GM19397 (cell line): ENCODE data around the gene CELA2B.
A peak's percentile ranks its signal among the peaks of the same experiment; 100 is the strongest.

Experiments
- ATAC-seq: cut with Tn5 transposase; IDR thresholded peaks from one replicate; pipeline ENCODE4 v1.9.1; 2021; ENCODE audit warnings: mild to moderate bottlenecking, moderate library complexity; ENCODE audit not compliant: unreplicated experiment

CELA2B gene

GRCh38 chr1:15524021-15524282, 48.0 kb downstream of the CELA2B start, which contains the start of gene CASP9:
Gene CASP9 (minus strand): TSS chr1:15524215. CDS start chr1:15524200, 15 bp downstream.
- no peak for ATAC-seq

DNA sequence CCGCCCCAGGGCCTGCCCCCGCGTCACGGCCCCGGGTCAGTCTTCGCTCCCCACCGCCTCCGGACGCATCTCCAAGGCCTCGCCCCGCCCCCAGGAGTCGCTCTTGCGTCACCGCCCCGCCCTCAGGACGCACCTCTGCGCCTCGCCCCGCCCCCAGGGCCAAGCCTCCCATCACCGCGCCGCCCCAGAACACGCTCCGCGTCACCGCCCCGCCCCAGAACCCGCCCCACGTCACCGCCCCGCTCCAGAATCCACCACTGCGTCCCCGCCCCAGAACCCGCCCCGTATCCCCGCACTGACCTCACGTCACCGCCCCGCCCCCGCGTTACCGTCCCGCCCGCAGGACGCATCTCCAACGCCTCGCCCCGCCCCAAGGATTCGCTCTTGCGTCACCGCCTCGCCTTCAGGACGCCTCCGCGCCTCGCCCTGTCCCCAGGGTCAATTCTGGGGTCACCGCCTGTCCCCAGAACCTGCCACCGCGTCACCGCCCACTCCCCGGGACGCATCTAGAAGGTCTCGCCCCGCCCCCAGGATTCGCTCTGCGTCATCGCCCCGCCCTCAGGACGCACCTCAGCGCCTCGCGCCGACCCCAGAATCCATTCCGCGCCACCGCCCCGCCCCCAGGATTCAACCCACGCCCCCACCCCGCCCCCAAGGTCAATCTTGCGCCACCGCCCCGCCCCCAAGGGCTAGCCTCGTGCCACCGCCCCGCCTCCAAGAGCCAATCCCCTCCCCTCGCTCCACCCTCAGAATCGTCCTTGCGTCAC, 48.6 kb downstream of the CELA2B start:
- peak; percentile 44 for ATAC-seq

GRCh38 chr1:15525050-15526020, 49.4 kb downstream of the CELA2B start:
- peak; percentile 41 for ATAC-seq

DNA sequence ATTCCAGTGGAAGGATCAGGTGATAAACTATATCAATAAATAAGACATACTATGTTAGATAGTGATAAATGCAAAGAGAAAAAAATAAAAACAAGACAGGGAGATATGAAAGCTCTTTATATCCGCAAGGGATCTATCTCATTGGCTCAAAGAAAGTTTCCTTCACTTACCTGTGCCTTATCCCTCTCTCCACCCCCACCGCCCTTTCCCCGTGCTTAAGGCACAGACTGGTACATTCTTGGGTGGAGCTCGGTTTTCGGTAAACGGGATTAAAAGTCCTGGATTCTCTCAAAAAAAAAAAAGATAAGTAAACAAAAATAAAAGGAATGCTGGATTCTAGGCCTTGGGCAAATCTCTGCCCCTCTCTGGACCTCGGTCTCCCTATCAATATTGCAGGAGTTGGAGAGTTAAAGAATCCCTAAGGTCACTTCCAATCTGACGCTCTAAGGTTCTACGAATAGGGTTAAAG, 50.2 kb downstream of the CELA2B start:
- no peak for ATAC-seq

DNA sequence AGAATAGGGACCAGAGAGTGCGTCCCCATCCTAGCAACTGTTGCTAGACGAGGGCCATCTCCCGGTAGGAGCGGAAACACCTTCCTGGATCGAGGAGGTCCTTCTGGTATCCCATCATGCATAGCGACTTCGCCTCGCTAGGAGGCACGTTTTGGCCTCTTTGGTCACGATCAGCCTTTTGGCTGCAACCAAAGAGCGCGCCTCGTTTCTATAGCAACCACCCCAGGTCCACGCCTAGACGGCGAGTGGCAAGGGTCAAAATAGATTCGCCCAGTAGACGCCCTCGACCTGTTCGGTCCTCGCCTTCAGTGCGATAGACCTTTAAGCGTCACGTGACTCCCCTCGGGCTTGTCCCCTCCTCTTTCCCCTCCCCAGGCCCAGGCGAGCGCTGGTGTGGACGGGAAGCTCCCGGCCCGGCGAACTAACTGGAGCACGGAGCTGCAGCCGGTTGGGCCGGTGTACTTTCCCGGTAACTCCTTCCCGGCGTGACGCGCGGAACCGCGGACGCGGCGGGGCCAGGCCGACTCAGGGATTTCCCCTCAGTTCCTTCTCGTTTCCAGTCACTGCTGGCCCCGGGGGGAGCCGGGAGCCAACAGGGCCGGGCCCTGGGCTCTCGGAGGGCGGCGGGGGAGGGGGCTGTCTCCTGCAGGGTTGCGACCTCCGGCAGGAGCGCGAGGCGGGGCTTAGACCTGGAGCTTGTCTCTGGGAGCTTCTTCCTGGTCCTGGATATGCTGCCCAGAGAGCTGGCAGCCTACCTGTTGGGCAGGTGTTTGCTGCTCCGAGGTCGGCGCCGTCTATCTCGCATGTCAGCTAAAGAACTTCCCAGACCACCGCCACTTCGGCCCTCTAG, 50.8 kb downstream of the CELA2B start, which contains the start of gene DNAJC16:
Gene DNAJC16, plus strand, starts transcription at position 359 of the 850 bp plus-strand sequence. CDS start 2,258 bp downstream, outside the sequence.
- ATAC-seq: peak; percentile 47

DNA sequence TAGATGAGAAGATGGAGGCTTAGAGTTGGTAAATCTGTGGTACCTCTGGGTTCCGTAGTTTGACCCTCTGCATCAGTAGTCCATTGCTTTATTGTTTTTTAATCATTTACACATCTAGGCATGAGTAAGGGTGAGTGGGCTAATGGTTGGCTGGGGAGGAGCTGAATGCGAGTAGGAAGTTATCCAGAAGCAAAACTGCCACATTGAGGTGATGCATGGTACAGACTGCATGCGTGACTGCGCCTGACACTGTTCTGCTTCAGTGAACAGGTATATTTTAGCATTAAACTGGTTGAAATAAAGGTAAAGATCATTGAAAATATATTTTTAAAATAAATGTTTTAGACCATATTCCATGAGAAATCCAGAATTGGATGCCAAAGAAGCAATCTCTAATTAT, 55.1 kb downstream of the CELA2B start:
- ATAC-seq: no peak

DNA sequence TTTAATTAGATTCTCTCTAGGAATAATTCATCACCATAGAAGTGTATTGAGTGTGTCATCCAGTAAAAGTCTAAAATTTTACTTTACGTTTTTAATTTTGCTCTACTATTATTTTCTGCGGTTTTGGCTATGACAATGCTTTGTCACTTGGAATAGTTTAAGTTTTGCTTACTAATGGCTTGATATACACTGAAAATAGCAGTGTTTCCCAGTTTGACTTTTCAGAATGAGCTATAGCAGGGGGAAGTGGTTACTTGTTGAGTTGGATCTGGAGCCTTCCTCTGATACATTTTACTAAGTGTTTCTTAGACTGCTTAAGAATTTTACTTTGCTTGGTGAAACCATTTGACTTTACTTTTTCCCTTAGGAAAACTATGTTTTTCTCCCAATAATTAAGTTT, 55.8 kb downstream of the CELA2B start:
- no peak for ATAC-seq

DNA sequence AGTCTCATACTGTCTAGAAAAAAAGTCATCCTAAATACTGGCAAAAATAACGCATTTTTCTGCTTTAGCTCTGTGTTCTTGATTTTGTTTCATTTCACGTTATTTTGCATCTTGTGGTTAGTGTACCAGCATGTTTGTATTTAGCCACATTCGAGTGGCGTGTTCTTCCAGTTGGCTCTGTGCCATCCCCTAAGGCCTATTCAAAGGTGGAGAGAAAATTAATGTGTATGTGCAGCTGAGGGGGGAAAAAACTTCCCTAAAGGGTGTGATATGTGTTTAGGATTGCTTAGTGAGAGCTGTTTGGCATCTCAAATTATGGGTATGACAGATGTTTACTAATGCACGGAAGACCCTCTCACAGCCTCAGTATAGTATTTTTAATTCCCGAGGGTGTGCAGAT, 62.9 kb downstream of the CELA2B start:
- no peak for ATAC-seq

- no peak for ATAC-seq
Observed at GRCh38 chr1:15540186-15540585, 64.3 kb downstream of the CELA2B start.
